Globus pallidus (tissue), 1 donor: ENCODE results near the gene BCAM.
"Not testable (repeated sequence)": the region's sequence is repeated elsewhere in the genome, so short reads cannot be mapped to it uniquely, and the experiment has no call there.

Experiments used
- DNase-seq: peaks from one replicate; pipeline ENCODE4 v3.0.0-alpha.2; 2015; ENCODE audit warnings: low spot score

The BCAM gene

DNA sequence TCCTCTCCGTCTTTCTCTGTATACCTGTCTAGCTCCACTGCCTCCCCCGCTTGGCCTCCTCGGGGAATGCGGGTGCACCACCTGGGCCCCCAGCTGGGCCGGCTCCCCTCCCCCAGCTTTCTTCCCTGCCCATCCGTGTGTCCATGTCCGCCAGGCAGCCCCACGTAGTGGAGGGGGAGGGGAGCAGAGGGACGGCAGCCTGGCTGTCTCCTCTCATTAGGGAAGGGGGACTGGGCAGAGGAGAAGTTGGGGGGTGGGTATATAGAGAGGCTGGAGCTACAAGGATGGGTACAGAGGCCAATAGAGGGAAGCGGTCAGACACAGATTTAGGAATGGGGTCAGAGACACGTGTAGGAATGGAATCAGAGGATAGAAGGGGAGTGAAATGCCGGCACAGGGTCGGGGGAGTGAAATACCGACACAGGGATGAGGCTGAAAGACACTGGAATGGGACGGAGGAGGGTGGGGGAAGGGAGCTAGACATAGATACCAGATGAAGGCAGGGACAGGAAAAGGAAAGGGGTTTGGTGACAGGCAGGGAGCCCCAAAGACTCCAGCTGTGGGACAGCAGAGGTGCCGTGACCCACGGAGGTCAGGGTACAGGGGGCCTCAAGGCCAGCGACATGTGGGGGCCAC lies 40.0 kb downstream of the BCAM start:
- no peak for DNase-seq

DNA sequence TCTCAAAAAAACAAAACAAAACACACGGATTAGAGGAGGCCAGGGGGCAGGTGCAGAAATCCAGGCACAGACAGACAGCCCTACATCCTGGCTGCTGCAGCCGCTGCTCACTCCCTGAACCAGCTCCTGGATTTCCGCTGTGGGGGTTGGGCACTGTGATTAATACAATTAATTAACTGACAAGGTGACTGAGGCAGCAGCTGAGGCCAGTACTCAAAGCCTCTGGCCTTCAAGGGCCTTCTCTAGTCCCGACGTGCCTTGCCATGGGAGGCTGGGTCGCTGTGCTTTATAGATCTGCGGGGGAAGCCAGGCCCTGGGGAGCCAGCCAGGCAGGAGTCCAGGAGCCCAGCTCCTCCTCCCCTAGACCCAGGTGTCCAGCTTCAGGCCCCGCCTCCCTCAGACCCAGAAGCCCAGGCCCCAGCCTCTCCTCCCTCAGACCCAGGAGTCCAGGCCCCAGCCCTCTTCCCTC lies 41.8 kb downstream of the BCAM start:
- DNase-seq = no peak

DNA sequence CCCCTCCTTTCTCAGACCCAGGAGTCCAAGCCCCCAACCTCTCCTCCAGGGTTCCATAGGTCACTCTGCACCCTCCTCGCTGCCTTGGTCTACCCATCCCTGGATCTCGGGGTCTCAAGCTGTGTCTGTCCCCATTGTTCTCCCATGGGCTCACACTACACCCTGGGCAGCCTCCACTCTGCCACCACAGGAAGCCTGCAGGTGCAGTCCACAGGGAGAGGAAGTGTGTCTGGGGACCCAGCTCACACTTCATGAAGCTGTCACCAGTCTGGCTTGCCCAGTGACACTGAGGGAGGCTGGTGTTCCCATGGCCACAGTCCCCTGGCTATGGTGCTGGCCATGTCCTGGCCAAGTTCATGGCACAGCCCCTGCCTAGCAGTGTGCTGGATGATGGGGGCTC lies 42.5 kb downstream of the BCAM start:
- no peak for DNase-seq

DNA sequence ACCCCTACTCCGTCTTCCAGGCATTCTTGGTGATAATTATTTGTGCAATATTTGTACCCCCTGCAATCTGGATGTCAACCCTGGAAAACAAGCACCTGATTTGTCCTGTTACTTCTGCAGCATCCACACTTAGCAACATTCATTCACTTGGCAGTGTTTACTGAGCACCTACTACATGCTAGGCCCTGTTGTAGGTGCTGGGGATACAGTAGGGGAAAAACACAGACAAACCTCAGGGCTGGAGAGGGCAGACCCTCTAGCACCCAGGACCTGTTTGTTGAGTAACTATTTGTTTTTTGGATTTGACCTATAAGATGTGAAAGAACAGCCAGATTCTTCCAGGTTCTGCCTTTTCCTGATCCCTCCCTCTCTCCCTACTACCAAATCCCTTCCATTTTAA lies 46.7 kb downstream of the BCAM start:
- no peak for DNase-seq

DNA sequence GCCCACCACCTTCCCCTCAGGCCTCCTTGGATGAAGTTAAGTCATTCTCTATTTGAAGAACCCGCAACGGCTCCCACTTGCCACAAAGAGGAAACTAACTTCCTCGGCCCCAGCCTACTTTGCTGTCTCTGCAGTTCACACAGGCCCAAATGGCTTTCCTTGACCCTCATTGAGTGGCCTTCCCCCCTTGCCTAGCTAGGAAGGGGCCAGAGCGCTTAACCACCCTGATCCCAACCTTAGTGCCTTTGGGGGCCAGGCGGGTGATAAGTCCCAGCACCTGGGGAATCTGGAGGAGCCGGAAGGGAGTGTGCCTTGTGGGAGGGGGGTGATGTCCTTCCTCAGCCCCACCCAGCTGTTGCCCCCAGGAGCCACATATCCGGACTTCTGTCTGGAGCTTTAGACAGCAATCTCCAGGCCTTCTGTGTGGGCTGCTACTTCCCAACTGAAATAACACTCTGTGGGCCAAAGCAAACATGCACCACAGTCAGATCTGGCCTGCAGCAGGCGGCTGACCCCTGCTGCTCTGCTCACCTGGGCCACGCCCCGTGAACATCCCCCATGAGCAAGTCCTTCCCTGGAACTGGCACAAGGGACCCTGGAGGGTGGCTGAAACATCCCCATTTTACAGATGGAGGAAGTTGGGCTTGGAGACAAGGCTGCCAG lies 47.6 kb downstream of the BCAM start:
- peak; percentile 35 for DNase-seq

DNA sequence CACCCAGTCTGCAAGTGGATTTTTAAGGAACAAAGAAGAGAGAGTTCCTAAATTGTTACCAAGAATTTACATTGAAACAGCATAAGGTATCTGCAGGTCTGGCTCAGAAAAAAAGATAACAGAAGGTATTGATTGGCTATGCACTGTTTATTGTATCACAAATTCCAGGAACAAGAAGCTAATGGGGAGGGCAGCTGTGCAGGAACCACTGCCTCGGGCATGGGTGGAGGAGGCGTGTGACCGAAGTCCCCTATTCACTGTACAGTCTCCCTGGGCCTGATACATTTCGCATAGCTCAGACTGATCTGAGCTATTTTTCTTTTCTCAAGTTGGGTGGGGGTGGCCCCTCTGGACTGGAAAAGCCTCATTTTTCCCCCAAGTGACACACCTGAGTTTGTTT lies 48.9 kb downstream of the BCAM start:
- no peak for DNase-seq

DNA sequence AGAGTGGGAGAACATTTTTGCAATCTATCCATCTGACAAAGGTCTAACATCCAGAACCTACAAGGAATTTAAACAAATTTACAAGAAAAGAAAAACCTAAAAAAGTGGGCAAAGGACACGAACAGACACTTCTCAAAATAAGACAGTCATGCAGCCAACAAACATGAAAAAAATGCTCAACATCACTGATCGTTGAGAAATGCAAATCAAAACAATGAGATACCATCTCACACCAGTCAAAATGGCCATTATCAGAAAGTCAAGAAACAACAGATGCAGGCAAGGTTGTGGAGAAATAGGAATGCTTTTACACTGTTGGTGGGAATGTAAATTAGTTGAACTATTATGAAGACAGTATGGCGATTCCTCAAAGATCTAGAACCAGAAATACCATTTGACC lies 52.7 kb downstream of the BCAM start:
- DNase-seq = not testable (repeated sequence)

DNA sequence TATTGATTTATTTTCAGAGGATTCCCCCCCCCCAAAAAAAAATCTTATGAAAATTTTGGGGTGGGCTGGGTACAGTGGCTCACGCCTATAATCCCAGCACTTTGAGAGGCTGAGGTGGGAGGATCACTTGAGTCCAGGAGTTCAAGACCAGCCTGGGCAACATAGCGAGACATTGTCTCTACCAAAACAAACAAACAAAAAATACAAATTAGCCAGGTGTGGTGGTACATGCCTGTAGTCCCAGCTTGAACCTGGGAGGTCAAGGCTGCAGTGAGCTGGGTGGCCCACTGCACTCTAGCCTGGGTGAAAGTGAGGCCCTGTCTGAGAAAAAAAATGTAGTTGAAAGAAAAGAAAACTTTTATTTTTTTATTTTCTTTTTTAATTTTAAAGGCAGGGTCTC lies 55.1 kb downstream of the BCAM start:
- DNase-seq = no peak

DNA sequence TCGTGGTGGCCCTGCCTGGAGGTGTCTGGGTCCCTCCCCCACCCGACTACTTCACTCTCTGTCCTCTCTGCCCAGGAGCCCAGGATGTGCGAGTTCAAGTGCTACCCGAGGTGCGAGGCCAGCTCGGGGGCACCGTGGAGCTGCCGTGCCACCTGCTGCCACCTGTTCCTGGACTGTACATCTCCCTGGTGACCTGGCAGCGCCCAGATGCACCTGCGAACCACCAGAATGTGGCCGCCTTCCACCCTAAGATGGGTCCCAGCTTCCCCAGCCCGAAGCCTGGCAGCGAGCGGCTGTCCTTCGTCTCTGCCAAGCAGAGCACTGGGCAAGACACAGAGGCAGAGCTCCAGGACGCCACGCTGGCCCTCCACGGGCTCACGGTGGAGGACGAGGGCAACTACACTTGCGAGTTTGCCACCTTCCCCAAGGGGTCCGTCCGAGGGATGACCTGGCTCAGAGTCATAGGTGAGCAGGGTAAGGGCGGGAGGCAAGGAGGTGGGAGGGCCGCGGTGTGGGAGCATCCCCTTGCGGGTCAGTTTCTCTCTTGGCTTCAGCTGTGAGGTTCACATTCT lies 56.4 kb downstream of the BCAM start:
- DNase-seq = no peak

DNA sequence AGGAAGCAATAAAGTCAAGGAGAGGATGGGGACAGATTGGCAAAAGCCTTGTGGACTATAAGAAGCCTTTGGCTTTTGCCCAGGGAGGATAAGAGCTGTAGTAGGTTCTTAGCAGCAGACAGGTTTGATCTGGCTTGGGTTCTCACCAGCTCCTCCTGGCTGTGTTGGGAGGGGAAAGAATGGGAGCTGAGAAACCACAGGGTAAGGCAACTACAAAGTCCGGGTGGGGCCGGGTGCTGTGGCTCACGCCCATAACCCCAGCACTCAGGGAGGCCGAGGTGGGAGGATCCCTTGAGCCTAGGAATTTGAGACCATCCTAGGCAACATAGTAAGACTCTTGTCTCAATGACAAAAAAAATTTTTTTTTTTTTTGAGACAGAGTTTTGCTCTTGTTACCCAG lies 57.8 kb downstream of the BCAM start:
- no peak for DNase-seq

DNA sequence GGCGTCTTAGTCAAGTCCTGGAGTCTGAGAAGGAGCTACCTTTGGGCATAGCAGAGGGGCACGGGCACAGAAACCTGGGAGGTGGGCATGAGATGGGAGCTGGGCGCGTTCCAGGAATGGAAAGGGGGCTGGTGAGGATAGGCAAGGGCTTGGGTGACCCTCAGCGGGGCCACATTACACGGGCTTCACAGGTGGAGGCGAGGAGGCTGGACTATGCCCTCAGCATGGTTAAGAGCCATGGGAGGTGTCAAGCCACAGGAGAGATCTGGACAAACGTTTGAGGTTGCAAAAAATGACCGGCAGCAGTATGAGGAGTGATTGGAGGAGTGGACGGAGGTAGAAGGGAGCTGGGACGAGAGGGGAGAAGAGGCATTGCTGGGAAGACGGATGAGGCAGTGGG lies 58.7 kb downstream of the BCAM start:
- no peak for DNase-seq

DNA sequence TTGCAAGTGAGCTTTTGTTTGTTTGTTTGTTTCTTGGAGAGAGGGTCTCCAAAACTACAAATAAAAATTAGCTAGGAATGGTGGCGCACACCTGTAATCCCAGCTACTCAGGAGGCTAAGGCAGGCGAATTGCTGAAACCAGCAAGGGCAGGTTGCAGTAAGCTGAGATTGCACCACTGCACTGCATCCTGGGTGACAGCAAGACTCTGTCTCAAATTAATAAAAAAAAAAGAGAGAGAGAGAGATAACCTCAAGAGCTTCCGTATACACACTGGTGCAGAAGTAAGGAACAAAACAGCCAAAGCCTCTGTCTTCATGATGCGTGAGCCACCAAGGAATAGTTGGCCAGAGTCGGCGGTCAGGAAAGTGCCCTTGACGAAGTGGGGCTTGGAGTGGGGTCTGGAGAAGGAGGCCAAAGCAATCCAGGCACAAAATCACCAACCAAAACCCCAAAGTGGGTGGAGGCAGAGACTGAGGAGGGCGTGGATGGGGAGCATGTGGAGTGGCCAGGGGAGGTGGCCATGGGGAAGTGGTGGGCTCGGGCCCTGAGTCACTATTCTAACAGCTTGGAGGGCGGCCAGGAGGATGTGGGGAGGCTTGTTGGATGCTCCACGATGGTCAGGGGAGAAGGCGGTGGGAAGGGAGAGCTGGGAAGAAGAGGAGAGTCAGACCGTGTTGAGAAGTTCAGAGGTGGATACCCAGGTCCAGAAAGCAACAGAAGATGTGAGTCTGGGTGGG lies 61.0 kb downstream of the BCAM start:
- peak; percentile 16 for DNase-seq
